Cardiac muscle cell (in vitro differentiated cells and primary cell): Measurements from ENCODE around the gene ZNF682. TPM values are rescaled to one million over a fixed set of nuclear protein-coding genes. Genes with fewer than 3 reads are reported as not detected.
"Not testable (repeated sequence)": the region's sequence is repeated elsewhere in the genome, so short reads cannot be mapped to it uniquely, and the experiment has no call there.

ENCODE experiments used
- DNase-seq, 2 donors: peaks; one replicate each; pipeline versions ENCODE4 v3.0.0 to v3.0.0-alpha.2; 2010 to 2017; ENCODE audit warnings: low read depth in 1 of 2, low spot score in 1 of 2
- H3K27ac ChIP-seq: fragments of 200-600 bp; sonication (generic); 2 replicates; pipeline ENCODE4 v1.5.1; 2016
- H3K27me3 ChIP-seq: fragments of 200-600 bp; sonication (generic); 2 replicates; pipeline ENCODE4 v1.6.0; 2016; ENCODE audit warnings: control low read depth
- H3K36me3 ChIP-seq: fragments of 200-600 bp; sonication (generic); 2 replicates; pipeline ENCODE4 v1.5.1; 2016; ENCODE audit warnings: control low read depth
- H3K4me1 ChIP-seq: fragments of 200-600 bp; sonication (generic); 2 replicates; pipeline ENCODE4 v1.8.1; 2017; ENCODE audit warnings: low read depth, mild to moderate bottlenecking, mixed run types
- H3K4me3 ChIP-seq: fragments of 200-600 bp; sonication (generic); 2 replicates; pipeline ENCODE4 v1.5.1; 2016; ENCODE audit warnings: mild to moderate bottlenecking
- H3K9me3 ChIP-seq: fragments of 200-600 bp; sonication (generic); 2 replicates; pipeline ENCODE4 v1.5.1; 2017; ENCODE audit warnings: low read depth, mild to moderate bottlenecking, control low read depth
- polyA plus RNA-seq: library from polyadenylated mRNA; unstranded; fragments of >200 nt; fragmentation: Nextera tagmentation; extraction: Ambion mirVana; gene quantifications from 2 replicates; pipeline ENCODE4 v1.2.1, GENCODE V29; 2016
- total RNA-seq: library from RNA; depleted of rRNA; stranded (reverse); fragments of >200 nt; gene quantifications from 2 replicates; pipeline ENCODE4 v1.2.3, GENCODE V29; 2016
- TF ChIP-seq, protein P1 (sequence below): IDR thresholded peaks from 2 replicates; pipeline ENCODE4 v1.5.1; 2012; ENCODE audit warnings: low read depth, mild to moderate bottlenecking, low read length

Gene ZNF682
- total RNA-seq (9.1 and 11.9 TPM in 2 replicates), polyA plus RNA-seq (16.8 and 18.3 TPM in 2 replicates)

DNA sequence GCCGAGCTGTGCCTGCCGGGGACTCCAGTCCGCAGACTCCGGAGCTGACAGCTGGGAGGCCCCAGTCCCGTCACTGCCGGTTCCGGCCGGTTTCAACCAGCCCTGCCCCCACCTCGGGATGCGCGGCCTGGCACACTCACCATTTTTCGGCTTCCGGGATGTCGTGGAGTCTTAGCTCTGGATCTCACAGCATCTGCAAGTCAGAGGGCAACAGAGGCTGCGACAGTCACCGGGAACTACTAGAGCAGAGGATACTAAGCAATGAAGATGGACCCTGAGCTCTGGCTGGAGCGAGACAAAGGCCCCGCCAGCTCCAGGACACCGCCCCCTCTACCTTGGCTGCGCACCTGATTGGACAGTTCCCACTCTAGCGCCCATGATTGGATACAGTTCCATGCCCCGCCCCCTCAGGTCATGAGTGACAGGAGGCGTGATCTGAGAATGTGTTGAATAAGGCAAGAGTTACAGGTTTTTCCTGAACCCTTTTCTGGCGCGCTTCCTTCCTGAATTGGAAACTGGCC is at the start of gene ZNF682:
Gene ZNF682, minus strand, starts transcription at position 303 of the 521 bp plus-strand sequence. Its CDS starts 160 bp downstream, at position 143.
- H3K4me1 ChIP-seq: peaks cover 6% of the 10 kb centered on the region
- H3K4me3 ChIP-seq: peak within 1 kb of the TSS; percentile 91
- DNase-seq: peak; percentile 97 to 98
- no peaks in the 10 kb centered on the region for H3K27me3 ChIP-seq
- peak within 1 kb of the TSS; percentile 88 for H3K27ac ChIP-seq
- H3K36me3 ChIP-seq: no peaks in the 10 kb centered on the region
- no peaks in the 10 kb centered on the region for H3K9me3 ChIP-seq
- TF ChIP-seq, protein P1, sequence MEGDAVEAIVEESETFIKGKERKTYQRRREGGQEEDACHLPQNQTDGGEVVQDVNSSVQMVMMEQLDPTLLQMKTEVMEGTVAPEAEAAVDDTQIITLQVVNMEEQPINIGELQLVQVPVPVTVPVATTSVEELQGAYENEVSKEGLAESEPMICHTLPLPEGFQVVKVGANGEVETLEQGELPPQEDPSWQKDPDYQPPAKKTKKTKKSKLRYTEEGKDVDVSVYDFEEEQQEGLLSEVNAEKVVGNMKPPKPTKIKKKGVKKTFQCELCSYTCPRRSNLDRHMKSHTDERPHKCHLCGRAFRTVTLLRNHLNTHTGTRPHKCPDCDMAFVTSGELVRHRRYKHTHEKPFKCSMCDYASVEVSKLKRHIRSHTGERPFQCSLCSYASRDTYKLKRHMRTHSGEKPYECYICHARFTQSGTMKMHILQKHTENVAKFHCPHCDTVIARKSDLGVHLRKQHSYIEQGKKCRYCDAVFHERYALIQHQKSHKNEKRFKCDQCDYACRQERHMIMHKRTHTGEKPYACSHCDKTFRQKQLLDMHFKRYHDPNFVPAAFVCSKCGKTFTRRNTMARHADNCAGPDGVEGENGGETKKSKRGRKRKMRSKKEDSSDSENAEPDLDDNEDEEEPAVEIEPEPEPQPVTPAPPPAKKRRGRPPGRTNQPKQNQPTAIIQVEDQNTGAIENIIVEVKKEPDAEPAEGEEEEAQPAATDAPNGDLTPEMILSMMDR: no peak

DNA sequence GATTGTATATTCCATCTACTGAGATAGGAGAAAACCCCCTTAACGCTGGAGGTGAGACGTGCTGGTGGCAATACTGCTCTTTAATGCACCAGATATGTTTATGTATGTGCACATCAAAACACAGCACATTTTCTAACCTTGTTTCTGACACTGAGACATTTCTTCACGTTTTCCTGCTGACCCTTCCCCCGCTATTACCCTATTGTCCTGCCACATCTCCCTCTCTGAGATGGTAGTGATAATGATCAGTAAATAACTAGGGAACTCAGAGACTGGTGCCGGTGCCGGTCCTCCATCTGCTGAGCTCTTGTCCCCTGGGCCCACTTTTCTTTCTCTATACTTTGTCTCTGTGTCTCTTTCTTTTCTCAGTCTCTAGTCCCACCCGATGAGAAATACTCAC is 43.6 kb upstream of the ZNF682 start:
- not testable (repeated sequence) for H3K27me3 ChIP-seq, H3K36me3 ChIP-seq, H3K9me3 ChIP-seq, DNase-seq, H3K4me3 ChIP-seq
- Histone ChIP-seq H3K4me1 (peaks cover 37% of the 10 kb centered on the region), H3K27ac (peak overlapping the region; percentile 81)

DNA sequence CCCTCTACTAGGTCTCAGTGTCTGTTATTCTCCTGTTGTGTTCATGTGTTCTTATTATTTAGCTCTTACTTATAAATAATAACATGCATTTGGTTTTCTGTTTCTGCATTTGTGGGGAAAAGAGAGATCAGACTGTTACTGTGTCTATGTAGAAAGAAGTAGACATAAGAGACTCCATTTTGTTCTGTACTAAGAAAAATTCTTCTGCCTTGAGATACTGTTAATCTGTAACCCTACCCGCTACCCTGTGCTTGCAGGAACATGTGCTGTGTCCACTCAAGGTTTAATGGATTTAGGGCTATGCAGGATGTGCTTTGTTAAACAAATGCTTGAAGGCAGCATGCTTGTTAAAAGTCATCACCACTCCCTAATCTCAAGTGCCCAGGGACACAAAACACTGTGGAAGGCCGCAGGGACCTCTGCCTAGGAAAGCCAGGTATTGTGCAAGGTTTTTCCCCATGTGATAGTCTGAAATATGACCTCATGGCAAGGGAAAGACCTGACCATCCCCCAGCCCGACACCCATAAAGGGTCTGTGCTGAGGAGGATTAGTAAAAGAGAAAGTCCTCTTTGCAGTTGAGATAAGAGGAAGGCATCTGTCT is 43.0 kb upstream of the ZNF682 start:
- peak overlapping the region; percentile 81 for H3K27ac ChIP-seq
- H3K27me3 ChIP-seq, H3K9me3 ChIP-seq, H3K4me3 ChIP-seq, H3K36me3 ChIP-seq: not testable (repeated sequence)
- peaks cover 37% of the 10 kb centered on the region for H3K4me1 ChIP-seq
- DNase-seq: peak; percentile 37 to 47

DNA sequence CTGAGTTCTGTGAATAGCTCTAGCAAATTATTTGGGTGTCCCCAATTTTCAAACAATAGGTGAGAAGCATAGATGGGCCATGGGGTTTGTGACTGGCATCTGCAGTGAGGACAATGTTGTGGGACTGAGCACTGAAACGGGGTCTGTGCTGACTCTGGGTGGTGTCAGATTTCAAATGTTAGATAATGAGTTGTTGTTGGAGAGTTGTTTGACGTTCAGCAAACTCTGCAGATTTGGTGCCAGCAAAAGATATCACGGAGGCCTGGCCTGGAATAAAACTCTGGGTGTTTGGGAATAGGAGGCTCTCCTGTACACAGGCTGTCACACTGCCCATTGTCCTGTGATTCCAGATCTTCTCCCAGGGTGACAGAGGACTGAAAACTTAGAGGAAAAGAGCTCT is 41.4 kb upstream of the ZNF682 start:
- Histone ChIP-seq H3K27me3 (no peaks in the 10 kb centered on the region), H3K36me3 (no peaks in the 10 kb centered on the region), H3K9me3 (no peaks in the 10 kb centered on the region), H3K27ac (no peak overlapping the region), H3K4me3 (no peak overlapping the region), H3K4me1 (peaks cover 37% of the 10 kb centered on the region)
- TF ChIP-seq, protein P1: no peak
- DNase-seq: peak; percentile 2 to 21

DNA sequence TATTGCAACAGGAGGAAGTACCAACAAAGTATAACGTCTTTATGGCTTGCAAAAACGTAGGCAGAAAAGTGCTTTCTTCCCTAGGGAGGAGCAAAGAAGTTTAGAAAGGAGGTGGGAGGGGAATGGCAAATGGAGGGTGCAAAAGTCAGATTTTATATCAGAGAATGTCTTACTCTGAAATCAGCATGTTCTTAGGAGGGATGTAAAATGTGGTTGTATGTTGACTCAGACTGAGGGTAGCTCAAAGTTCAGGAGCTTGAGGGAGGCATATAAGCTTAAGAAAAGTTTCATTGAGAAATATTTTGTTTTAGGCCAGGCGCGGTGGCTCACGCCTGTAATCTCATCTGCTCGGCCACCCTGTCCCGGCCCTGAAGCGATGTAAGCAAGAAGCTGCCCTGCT is 40.2 kb upstream of the ZNF682 start:
- H3K4me3 ChIP-seq: peak overlapping the region; percentile 58
- TF ChIP-seq, protein P1: no peak
- H3K27me3 ChIP-seq: no peaks in the 10 kb centered on the region
- H3K4me1 ChIP-seq: peaks cover 37% of the 10 kb centered on the region
- no peaks in the 10 kb centered on the region for H3K36me3 ChIP-seq
- no peak overlapping the region for H3K27ac ChIP-seq
- DNase-seq: peak in 1 of 2 donors; percentile 30
- H3K9me3 ChIP-seq: no peaks in the 10 kb centered on the region

DNA sequence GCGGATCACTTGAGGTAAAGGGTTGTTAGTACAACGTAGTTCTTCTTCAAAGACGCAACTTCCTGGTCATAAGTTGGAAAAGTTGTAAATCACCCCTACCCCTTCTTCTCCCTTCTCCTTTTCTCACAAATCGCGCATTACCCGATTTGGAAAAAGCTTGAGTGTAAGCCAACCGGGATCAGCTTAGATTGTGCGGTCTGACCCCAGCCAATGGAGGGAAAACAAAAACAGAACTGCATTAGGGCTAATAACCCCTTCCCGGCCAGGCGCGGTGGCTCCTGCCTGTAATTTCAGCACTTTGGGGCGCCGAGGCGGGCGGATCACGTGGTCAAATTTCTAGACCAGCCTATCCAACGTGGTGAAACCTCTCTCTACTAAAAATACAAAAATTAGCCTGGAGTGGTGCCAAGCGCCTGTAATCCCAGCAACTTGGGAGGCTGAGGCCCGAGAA is 39.3 kb upstream of the ZNF682 start:
- no peaks in the 10 kb centered on the region for H3K27me3 ChIP-seq
- H3K9me3 ChIP-seq: no peaks in the 10 kb centered on the region
- TF ChIP-seq, protein P1: no peak
- H3K4me1 ChIP-seq: peaks cover 37% of the 10 kb centered on the region
- DNase-seq: peak; percentile 59 to 74
- peak overlapping the region; percentile 90 for H3K27ac ChIP-seq
- no peaks in the 10 kb centered on the region for H3K36me3 ChIP-seq
- H3K4me3 ChIP-seq: peak overlapping the region; percentile 58
